Measurements from ENCODE around the gene TRIM40. TPM values are rescaled to one million over a fixed set of nuclear protein-coding genes. Genes with fewer than 3 reads are reported as not detected.

TRIM40 gene
- total and polyA plus RNA-seq, 2 experiments from 2014 or later = not detected

DNA sequence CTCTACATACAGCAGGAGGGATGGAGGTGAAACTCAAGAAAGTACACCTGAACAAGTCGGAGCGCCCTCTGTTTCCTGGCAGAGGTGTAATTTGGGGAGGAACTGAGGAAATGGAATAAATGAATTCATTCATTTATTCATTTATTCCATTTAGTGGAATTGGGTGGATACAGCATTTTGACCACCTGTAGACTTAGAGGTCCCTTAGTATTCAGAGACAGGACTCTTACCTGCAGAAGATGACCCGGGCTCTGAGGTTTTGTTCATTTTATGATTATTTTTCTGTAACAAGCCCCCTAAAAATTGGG is 32.1 kb upstream of the TRIM40 start:
- H3K9me2 ChIP-seq (ENCODE audit: insufficient read depth) = no peaks in the 10 kb centered on the region
- TF ChIP-seq, protein P1, sequence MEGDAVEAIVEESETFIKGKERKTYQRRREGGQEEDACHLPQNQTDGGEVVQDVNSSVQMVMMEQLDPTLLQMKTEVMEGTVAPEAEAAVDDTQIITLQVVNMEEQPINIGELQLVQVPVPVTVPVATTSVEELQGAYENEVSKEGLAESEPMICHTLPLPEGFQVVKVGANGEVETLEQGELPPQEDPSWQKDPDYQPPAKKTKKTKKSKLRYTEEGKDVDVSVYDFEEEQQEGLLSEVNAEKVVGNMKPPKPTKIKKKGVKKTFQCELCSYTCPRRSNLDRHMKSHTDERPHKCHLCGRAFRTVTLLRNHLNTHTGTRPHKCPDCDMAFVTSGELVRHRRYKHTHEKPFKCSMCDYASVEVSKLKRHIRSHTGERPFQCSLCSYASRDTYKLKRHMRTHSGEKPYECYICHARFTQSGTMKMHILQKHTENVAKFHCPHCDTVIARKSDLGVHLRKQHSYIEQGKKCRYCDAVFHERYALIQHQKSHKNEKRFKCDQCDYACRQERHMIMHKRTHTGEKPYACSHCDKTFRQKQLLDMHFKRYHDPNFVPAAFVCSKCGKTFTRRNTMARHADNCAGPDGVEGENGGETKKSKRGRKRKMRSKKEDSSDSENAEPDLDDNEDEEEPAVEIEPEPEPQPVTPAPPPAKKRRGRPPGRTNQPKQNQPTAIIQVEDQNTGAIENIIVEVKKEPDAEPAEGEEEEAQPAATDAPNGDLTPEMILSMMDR (conservative IDR thresholded peaks at IDR 0.05; ENCODE audit: low read depth in 2 of 2) = peak in 1 of 2 experiments; percentile 37; a peak in 1 of 4 replicates
- TF ChIP-seq ZNF114 (CRISPR knock-in tag; IDR thresholded peaks at IDR 0.05) (no peak), STAT1 (IDR thresholded peaks at IDR 0.05; ENCODE audit: unreplicated experiment) (no peak), CREB1 (CRISPR knock-in tag; IDR thresholded peaks at IDR 0.05; ENCODE audit: low read depth) (no peak), POLR2AphosphoS5 (IDR thresholded peaks at IDR 0.05; ENCODE audit: low read depth) (no peak)
- TF ChIP-seq, protein P2, sequence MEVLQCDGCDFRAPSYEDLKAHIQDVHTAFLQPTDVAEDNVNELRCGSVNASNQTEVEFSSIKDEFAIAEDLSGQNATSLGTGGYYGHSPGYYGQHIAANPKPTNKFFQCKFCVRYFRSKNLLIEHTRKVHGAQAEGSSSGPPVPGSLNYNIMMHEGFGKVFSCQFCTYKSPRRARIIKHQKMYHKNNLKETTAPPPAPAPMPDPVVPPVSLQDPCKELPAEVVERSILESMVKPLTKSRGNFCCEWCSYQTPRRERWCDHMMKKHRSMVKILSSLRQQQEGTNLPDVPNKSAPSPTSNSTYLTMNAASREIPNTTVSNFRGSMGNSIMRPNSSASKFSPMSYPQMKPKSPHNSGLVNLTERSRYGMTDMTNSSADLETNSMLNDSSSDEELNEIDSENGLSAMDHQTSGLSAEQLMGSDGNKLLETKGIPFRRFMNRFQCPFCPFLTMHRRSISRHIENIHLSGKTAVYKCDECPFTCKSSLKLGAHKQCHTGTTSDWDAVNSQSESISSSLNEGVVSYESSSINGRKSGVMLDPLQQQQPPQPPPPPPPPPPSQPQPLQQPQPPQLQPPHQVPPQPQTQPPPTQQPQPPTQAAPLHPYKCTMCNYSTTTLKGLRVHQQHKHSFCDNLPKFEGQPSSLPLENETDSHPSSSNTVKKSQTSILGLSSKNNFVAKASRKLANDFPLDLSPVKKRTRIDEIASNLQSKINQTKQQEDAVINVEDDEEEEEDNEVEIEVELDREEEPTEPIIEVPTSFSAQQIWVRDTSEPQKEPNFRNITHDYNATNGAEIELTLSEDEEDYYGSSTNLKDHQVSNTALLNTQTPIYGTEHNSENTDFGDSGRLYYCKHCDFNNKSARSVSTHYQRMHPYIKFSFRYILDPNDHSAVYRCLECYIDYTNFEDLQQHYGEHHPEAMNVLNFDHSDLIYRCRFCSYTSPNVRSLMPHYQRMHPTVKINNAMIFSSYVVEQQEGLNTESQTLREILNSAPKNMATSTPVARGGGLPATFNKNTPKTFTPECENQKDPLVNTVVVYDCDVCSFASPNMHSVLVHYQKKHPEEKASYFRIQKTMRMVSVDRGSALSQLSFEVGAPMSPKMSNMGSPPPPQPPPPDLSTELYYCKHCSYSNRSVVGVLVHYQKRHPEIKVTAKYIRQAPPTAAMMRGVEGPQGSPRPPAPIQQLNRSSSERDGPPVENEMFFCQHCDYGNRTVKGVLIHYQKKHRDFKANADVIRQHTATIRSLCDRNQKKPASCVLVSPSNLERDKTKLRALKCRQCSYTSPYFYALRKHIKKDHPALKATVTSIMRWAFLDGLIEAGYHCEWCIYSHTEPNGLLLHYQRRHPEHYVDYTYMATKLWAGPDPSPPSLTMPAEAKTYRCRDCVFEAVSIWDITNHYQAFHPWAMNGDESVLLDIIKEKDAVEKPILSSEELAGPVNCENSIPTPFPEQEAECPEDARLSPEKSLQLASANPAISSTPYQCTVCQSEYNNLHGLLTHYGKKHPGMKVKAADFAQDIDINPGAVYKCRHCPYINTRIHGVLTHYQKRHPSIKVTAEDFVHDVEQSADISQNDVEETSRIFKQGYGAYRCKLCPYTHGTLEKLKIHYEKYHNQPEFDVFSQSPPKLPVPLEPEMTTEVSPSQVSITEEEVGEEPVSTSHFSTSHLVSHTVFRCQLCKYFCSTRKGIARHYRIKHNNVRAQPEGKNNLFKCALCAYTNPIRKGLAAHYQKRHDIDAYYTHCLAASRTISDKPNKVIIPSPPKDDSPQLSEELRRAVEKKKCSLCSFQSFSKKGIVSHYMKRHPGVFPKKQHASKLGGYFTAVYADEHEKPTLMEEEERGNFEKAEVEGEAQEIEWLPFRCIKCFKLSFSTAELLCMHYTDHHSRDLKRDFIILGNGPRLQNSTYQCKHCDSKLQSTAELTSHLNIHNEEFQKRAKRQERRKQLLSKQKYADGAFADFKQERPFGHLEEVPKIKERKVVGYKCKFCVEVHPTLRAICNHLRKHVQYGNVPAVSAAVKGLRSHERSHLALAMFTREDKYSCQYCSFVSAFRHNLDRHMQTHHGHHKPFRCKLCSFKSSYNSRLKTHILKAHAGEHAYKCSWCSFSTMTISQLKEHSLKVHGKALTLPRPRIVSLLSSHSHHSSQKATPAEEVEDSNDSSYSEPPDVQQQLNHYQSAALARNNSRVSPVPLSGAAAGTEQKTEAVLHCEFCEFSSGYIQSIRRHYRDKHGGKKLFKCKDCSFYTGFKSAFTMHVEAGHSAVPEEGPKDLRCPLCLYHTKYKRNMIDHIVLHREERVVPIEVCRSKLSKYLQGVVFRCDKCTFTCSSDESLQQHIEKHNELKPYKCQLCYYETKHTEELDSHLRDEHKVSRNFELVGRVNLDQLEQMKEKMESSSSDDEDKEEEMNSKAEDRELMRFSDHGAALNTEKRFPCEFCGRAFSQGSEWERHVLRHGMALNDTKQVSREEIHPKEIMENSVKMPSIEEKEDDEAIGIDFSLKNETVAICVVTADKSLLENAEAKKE (CRISPR knock-in tag; IDR thresholded peaks at IDR 0.05) = no peak
- TF ChIP-seq, protein P3, sequence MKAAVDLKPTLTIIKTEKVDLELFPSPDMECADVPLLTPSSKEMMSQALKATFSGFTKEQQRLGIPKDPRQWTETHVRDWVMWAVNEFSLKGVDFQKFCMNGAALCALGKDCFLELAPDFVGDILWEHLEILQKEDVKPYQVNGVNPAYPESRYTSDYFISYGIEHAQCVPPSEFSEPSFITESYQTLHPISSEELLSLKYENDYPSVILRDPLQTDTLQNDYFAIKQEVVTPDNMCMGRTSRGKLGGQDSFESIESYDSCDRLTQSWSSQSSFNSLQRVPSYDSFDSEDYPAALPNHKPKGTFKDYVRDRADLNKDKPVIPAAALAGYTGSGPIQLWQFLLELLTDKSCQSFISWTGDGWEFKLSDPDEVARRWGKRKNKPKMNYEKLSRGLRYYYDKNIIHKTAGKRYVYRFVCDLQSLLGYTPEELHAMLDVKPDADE (IDR thresholded peaks at IDR 0.05) = no peak
- TF ChIP-seq, protein P4, sequence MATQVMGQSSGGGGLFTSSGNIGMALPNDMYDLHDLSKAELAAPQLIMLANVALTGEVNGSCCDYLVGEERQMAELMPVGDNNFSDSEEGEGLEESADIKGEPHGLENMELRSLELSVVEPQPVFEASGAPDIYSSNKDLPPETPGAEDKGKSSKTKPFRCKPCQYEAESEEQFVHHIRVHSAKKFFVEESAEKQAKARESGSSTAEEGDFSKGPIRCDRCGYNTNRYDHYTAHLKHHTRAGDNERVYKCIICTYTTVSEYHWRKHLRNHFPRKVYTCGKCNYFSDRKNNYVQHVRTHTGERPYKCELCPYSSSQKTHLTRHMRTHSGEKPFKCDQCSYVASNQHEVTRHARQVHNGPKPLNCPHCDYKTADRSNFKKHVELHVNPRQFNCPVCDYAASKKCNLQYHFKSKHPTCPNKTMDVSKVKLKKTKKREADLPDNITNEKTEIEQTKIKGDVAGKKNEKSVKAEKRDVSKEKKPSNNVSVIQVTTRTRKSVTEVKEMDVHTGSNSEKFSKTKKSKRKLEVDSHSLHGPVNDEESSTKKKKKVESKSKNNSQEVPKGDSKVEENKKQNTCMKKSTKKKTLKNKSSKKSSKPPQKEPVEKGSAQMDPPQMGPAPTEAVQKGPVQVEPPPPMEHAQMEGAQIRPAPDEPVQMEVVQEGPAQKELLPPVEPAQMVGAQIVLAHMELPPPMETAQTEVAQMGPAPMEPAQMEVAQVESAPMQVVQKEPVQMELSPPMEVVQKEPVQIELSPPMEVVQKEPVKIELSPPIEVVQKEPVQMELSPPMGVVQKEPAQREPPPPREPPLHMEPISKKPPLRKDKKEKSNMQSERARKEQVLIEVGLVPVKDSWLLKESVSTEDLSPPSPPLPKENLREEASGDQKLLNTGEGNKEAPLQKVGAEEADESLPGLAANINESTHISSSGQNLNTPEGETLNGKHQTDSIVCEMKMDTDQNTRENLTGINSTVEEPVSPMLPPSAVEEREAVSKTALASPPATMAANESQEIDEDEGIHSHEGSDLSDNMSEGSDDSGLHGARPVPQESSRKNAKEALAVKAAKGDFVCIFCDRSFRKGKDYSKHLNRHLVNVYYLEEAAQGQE (IDR thresholded peaks at IDR 0.05; ENCODE audit: unreplicated experiment) = no peak
- peak overlapping the region; percentile 95 for H3K4me2 ChIP-seq
- H3K79me2 ChIP-seq (replicated peaks; ENCODE audit: insufficient read depth) = no peaks in the 10 kb centered on the region
- peaks cover 28% of the 10 kb centered on the region for H3K4me1 ChIP-seq (ENCODE audit: insufficient read depth)
- no peaks in the 10 kb centered on the region for H4K20me1 ChIP-seq (replicated peaks; ENCODE audit: insufficient read depth)
- DNase-seq (ENCODE audit: low spot score) (no peak), ATAC-seq (no peak)
- no peaks in the 10 kb centered on the region for H3K36me3 ChIP-seq (ENCODE audit: insufficient read depth)
- no peak overlapping the region for H3K27ac ChIP-seq (ENCODE audit: low read depth)
- peaks cover 72% of the 10 kb centered on the region for H3K27me3 ChIP-seq (ENCODE audit: insufficient read depth)
- peaks cover 34% of the 10 kb centered on the region for H3K4me1 Mint-ChIP-seq
- no peak overlapping the region for H3K27ac Mint-ChIP-seq
- H3K4me3 Mint-ChIP-seq = peak overlapping the region; percentile 81
- no peaks in the 10 kb centered on the region; the same call in 2 of the 3 replicates for H3K36me3 Mint-ChIP-seq (ENCODE audit: low read depth)
- H3K27me3 Mint-ChIP-seq (ENCODE audit: insufficient read depth, low read depth, poor library complexity) = peaks cover 61% of the 10 kb centered on the region
- no peaks in the 10 kb centered on the region; the same call in 2 of the 3 replicates for H3K9me3 Mint-ChIP-seq
- peak overlapping the region; percentile 78 for H3K4me3 ChIP-seq
- peaks cover 5% of the 10 kb centered on the region; the same call in 1 of the 2 replicates for H3F3A ChIP-seq (replicated peaks; ENCODE audit: low read depth)
- peak overlapping the region; percentile 99 for H2AFZ ChIP-seq
